Panc1 (cell line): ENCODE measurements around the gene SEMA5B. TPM values are rescaled to one million over a fixed set of nuclear protein-coding genes. Genes with fewer than 3 reads are reported as not detected.

Source experiments
- ATAC-seq: fragments of 200-7000 bp; cut with Tn5 transposase; 2 replicates; pipeline ENCODE4 v1.9.1; 2020; ENCODE audit warnings: mild to moderate bottlenecking, moderate library complexity
- BruUV-seq: library from RNA; stranded (reverse); fragments of 400-500 nt; replicated peaks from 2 replicates; lab custom pipeline; 2021; lab: Mats Ljungman, UMichigan
- CTCF ChIA-PET: fragments of 300-600 bp; sonication (Branson Sonifier 250); formaldehyde crosslinking; loops from one replicate; lab custom pipeline; 2022; ENCODE audit warnings: antibody characterized with exemption; lab: Charles Lee
- POLR2A ChIA-PET: fragments of 300-600 bp; sonication (Branson Sonifier 250); formaldehyde crosslinking; loops from one replicate; lab custom pipeline; 2022; ENCODE audit warnings: antibody characterized with exemption; lab: Charles Lee
- DNase-seq: peaks from one replicate; pipeline ENCODE4 v3.0.0-alpha.2; 2010; ENCODE audit warnings: low read depth, low spot score
- H3K27ac ChIP-seq: 2 replicates; pipeline ENCODE4 v1.5.1; 2011; ENCODE audit warnings: mild to moderate bottlenecking, low read length, inconsistent platforms
- H3K27me3 ChIP-seq: fragments of 200-500 bp; sonication (Bioruptor generic); 2 replicates; pipeline ENCODE4 v1.6.0; 2014; ENCODE audit warnings: low read length, inconsistent platforms; ENCODE audit not compliant: control insufficient read depth, insufficient read depth
- H3K36me3 ChIP-seq: fragments of 200-500 bp; sonication (Bioruptor generic); 2 replicates; pipeline ENCODE4 v1.5.1; 2014; ENCODE audit warnings: inconsistent platforms, mild to moderate bottlenecking, low read length, moderate library complexity; ENCODE audit not compliant: control insufficient read depth, insufficient read depth
- H3K4me1 ChIP-seq: 2 replicates; pipeline ENCODE4 v1.5.1; 2011; ENCODE audit warnings: inconsistent platforms, mild to moderate bottlenecking, low read length, moderate library complexity; ENCODE audit not compliant: control insufficient read depth, insufficient read depth
- H3K4me3 ChIP-seq, 2 experiments: 2 replicates each; pipeline ENCODE4 v1.5.1; 2011 to 2012; ENCODE audit warnings: low read depth in 2 of 2, low read length in 2 of 2, mild to moderate bottlenecking in 2 of 2, inconsistent platforms in 1 of 2, moderate library complexity in 1 of 2
- H3K9me3 ChIP-seq: fragments of 200-500 bp; sonication (Bioruptor generic); 2 replicates; pipeline ENCODE4 v1.5.1; 2014; ENCODE audit warnings: low read depth, mild to moderate bottlenecking, inconsistent platforms, low read length, moderate library complexity; ENCODE audit not compliant: control insufficient read depth, insufficient read depth
- POLR2AphosphoS5 ChIP-seq: IDR thresholded peaks from 2 replicates; pipeline ENCODE4 v1.6.1; 2012; ENCODE audit warnings: mild to moderate bottlenecking, low read depth, low read length, moderate library complexity
- SIN3A ChIP-seq: IDR thresholded peaks from 2 replicates; pipeline ENCODE4 v1.6.1; 2012; ENCODE audit warnings: low read depth, mild to moderate bottlenecking, low read length, moderate library complexity, borderline replicate concordance; ENCODE audit not compliant: insufficient read depth
- TCF7L2 ChIP-seq: IDR thresholded peaks from 2 replicates; pipeline ENCODE4 v1.6.1; 2011; ENCODE audit warnings: mild to moderate bottlenecking, low read depth, low read length, inconsistent platforms
- in situ Hi-C: cut with HindIII; loops from 2 replicates; pipeline ENCODE4 v1.10.0; 2016; ENCODE audit warnings: low sequenced_read_pairs, low pct_unique_long_range_greater_than_20kb
- intact Hi-C: fragments of 100-400 bp; cut with micrococcal nuclease; formaldehyde crosslinking; loops from one replicate; pipeline ENCODE4 v1.10.0; 2022; ENCODE audit not compliant: unreplicated experiment
- total RNA-seq: library from RNA; stranded (reverse); gene quantifications from one replicate; pipeline ENCODE4 v1.2.1, GENCODE V29; 2021; ENCODE audit not compliant: unreplicated experiment
- TF ChIP-seq, protein P1 (sequence below): fragments of 450-650 bp; IDR thresholded peaks from 2 replicates; pipeline ENCODE4 v1.5.1; 2017; ENCODE audit warnings: mild to moderate bottlenecking
- TF ChIP-seq, protein P2 (sequence below), 2 experiments: IDR thresholded peaks; 2 replicates each; pipeline ENCODE4 v1.6.1; 2011 to 2012; ENCODE audit warnings: low read depth in 2 of 2, control low read depth in 1 of 2, low read length in 1 of 2, mild to moderate bottlenecking in 1 of 2, moderate library complexity in 1 of 2; ENCODE audit not compliant: insufficient read depth in 1 of 2

Gene SEMA5B
- total RNA-seq, 1 experiment from 2014 or later: 1.2 TPM

DNA sequence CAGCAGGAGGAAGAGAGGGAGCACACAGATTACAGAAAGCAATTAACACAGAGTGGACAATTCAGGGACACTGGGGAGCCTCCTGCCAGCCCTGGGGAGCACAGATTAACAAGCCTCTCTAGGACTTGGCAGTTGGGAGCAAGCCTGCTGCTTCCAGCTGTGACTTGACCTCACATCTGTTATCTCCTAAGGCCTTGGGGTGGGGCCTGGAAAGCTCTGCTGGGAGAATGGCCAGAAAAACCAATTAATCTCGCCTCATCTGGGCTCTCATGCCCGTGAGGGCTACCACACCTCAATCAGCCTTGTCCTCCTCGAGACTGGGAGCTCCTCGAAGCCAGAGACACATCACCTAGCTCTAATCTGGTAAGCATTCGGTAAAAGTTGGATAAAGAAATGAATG lies 39.1 kb downstream of the SEMA5B start:
- no peaks in the 10 kb centered on the region for H3K9me3 ChIP-seq
- peaks cover 7% of the 10 kb centered on the region for H3K4me1 ChIP-seq
- no peaks in the 10 kb centered on the region for H3K36me3 ChIP-seq
- BruUV-seq: no TSS peak
- intact Hi-C loops: no loop called here
- in situ Hi-C loops: no loop called here
- peaks cover 35% of the 10 kb centered on the region for H3K27me3 ChIP-seq
- POLR2A ChIA-PET: no interaction called here
- ATAC-seq (no peak), DNase-seq (no peak)
- H3K4me3 ChIP-seq: no peak overlapping the region
- CTCF ChIA-PET: no interaction called here
- TF ChIP-seq, protein P1, sequence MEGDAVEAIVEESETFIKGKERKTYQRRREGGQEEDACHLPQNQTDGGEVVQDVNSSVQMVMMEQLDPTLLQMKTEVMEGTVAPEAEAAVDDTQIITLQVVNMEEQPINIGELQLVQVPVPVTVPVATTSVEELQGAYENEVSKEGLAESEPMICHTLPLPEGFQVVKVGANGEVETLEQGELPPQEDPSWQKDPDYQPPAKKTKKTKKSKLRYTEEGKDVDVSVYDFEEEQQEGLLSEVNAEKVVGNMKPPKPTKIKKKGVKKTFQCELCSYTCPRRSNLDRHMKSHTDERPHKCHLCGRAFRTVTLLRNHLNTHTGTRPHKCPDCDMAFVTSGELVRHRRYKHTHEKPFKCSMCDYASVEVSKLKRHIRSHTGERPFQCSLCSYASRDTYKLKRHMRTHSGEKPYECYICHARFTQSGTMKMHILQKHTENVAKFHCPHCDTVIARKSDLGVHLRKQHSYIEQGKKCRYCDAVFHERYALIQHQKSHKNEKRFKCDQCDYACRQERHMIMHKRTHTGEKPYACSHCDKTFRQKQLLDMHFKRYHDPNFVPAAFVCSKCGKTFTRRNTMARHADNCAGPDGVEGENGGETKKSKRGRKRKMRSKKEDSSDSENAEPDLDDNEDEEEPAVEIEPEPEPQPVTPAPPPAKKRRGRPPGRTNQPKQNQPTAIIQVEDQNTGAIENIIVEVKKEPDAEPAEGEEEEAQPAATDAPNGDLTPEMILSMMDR: no peak
- TF ChIP-seq SIN3A: no peak
- TF ChIP-seq POLR2AphosphoS5: no peak
- no peak for TF ChIP-seq TCF7L2
- TF ChIP-seq, protein P2, sequence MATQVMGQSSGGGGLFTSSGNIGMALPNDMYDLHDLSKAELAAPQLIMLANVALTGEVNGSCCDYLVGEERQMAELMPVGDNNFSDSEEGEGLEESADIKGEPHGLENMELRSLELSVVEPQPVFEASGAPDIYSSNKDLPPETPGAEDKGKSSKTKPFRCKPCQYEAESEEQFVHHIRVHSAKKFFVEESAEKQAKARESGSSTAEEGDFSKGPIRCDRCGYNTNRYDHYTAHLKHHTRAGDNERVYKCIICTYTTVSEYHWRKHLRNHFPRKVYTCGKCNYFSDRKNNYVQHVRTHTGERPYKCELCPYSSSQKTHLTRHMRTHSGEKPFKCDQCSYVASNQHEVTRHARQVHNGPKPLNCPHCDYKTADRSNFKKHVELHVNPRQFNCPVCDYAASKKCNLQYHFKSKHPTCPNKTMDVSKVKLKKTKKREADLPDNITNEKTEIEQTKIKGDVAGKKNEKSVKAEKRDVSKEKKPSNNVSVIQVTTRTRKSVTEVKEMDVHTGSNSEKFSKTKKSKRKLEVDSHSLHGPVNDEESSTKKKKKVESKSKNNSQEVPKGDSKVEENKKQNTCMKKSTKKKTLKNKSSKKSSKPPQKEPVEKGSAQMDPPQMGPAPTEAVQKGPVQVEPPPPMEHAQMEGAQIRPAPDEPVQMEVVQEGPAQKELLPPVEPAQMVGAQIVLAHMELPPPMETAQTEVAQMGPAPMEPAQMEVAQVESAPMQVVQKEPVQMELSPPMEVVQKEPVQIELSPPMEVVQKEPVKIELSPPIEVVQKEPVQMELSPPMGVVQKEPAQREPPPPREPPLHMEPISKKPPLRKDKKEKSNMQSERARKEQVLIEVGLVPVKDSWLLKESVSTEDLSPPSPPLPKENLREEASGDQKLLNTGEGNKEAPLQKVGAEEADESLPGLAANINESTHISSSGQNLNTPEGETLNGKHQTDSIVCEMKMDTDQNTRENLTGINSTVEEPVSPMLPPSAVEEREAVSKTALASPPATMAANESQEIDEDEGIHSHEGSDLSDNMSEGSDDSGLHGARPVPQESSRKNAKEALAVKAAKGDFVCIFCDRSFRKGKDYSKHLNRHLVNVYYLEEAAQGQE (IDR thresholded peaks at IDR 0.05; ENCODE audit: insufficient read depth in 1 of 2, low read depth in 2 of 2, low read length in 1 of 2): no peak
- H3K27ac ChIP-seq: no peak overlapping the region

DNA sequence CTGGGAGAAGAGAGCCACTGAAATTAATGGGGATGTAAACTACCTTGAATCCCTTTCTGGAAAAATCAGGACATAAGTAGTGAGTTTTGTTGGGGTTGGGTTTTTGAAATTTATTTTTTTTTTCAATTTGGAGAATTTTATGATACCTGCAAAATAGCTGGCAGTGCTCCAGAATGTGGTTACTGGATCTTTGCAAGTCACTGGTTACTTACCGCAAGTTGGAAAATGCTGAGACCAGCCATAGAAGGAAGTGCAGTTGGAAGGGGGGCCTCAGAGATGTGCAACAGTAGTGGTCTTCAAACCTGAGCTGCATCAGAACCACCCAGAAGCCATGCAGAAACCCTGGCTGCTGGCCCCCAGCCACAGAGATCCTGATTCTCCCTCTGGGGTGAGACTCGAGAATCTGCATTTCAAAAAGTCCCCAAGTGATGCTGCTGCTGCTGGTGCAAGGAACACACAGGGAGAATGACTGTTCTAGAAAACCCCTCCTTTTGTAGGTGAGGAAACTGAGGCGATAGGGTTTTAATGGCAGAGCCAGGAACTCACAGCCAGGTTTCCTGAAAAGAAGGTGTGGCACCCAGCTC lies 39.7 kb downstream of the SEMA5B start:
- H3K36me3 ChIP-seq: no peaks in the 10 kb centered on the region
- no peak overlapping the region for H3K27ac ChIP-seq
- intact Hi-C loops: no loop called here
- peaks cover 35% of the 10 kb centered on the region for H3K27me3 ChIP-seq
- no peaks in the 10 kb centered on the region for H3K9me3 ChIP-seq
- ATAC-seq: no peak
- CTCF ChIA-PET: no interaction called here
- no peak overlapping the region for H3K4me3 ChIP-seq
- no peak for DNase-seq
- peaks cover 6% of the 10 kb centered on the region for H3K4me1 ChIP-seq
- in situ Hi-C loops: no loop called here
- BruUV-seq: no TSS peak
- no peak for TF ChIP-seq TCF7L2
- TF ChIP-seq, protein P1: no peak
- TF ChIP-seq POLR2AphosphoS5: no peak
- TF ChIP-seq, protein P2 (IDR thresholded peaks at IDR 0.05; ENCODE audit: insufficient read depth in 1 of 2, low read depth in 2 of 2, low read length in 1 of 2): no peak
- TF ChIP-seq SIN3A: no peak
- POLR2A ChIA-PET: interaction anchor here (0.6 kb wide), 1 partner anchor 13 kb away, joined by 3 read pairs; no protein-coding TSS in a partner anchor
